HG02642 (cell line): Measurements from ENCODE around the gene HPD.

Experiments
- ATAC-seq: cut with Tn5 transposase; IDR thresholded peaks from one replicate; pipeline ENCODE4 v1.9.1; 2021; ENCODE audit warnings: mild to moderate bottlenecking; ENCODE audit not compliant: unreplicated experiment, poor library complexity

HPD gene

GRCh38 chr12:121829250-121829918 lies 29.3 kb downstream of the HPD start:
- ATAC-seq, result no peak

- no peak for ATAC-seq
These were observed 29.8 kb downstream of the HPD start for GRCh38 chr12:121828826-121829225.

GRCh38 chr12:121828306-121828705 lies 30.4 kb downstream of the HPD start:
- ATAC-seq, result no peak

GRCh38 chr12:121827351-121828099 lies 31.1 kb downstream of the HPD start:
- no peak for ATAC-seq

GRCh38 chr12:121826318-121827150 lies 32.1 kb downstream of the HPD start:
- ATAC-seq, result no peak

- ATAC-seq, result no peak
These were observed 33.6 kb downstream of the HPD start for GRCh38 chr12:121825041-121825523.

- no peak for ATAC-seq
These were observed 34.9 kb downstream of the HPD start for GRCh38 chr12:121823727-121824115.

DNA sequence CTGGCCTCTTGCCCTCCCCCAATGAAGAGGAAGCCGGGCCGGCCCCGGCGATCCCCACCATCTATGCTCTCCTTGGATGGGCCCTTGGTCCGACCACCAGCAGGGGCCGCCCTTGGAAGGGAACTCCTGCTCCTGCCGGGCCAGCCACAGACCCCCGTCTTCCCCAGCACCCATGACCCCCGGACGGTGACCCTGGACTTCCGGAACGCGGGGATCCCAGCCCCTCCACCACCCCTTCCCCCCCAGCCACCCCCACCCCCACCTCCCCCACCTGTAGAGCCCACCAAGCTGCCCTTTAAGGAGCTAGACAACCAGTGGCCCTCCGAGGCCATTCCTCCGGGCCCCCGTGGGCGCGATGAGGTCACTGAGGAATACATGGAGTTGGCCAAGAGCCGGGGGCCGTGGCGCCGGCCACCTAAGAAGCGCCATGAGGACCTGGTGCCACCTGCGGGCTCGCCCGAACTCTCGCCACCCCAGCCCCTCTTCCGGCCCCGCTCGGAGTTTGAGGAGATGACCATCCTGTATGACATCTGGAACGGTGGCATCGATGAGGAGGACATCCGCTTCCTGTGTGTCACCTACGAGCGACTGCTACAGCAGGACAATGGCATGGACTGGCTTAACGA lies 35.4 kb downstream of the HPD start:
- ATAC-seq, result no peak

- no peak for ATAC-seq
These were observed 36.1 kb downstream of the HPD start for GRCh38 chr12:121822393-121823100.

- ATAC-seq, result no peak
These were observed 38.6 kb downstream of the HPD start for GRCh38 chr12:121820056-121820455.

GRCh38 chr12:121819212-121819949 lies 39.3 kb downstream of the HPD start:
- ATAC-seq, result no peak

DNA sequence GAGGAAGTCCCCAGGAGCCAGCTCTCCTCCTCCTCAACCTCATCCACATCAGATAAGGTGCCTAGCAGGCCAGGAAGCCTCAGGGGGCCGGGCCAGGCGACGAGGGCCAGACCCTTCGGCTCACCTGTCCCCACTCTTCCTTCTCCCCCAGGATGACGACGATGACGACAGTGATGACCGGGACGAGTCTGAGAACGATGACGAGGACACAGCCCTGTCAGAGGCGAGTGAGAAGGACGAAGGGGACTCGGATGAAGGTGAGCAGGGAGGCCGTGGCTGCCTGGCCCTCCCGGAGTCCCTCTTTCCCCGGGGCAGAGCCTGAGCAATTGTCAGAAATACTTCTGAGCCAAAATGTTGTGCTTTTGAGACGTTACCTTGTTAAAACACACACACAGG lies 41.0 kb downstream of the HPD start:
- no peak for ATAC-seq

- ATAC-seq, result no peak
These were observed 41.6 kb downstream of the HPD start for GRCh38 chr12:121816925-121817647.

- no peak for ATAC-seq
These were observed 43.4 kb downstream of the HPD start for GRCh38 chr12:121815263-121815662.

DNA sequence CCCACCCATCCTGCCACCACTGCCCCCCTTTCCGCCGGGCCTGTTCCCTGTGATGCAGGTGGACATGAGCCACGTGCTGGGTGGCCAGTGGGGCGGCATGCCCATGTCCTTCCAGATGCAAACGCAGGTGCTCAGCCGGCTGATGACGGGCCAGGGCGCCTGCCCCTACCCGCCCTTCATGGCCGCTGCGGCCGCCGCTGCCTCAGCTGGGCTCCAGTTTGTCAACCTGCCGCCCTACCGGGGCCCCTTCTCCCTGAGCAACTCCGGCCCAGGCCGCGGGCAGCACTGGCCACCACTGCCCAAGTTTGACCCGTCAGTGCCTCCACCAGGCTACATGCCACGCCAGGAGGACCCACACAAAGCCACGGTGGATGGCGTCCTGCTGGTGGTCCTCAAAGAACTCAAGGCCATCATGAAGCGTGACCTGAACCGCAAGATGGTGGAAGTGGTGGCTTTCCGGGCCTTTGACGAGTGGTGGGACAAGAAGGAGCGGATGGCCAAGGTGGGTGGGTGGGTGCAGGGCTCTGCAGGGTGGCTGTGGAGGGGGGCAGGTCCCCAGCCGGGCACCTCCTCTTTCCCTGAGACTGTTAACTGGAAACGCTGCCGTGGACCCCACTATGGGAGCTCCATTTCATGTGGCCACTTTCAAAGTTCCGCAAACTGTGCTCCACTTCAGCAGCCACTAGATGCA lies 44.1 kb downstream of the HPD start:
- no peak for ATAC-seq

DNA sequence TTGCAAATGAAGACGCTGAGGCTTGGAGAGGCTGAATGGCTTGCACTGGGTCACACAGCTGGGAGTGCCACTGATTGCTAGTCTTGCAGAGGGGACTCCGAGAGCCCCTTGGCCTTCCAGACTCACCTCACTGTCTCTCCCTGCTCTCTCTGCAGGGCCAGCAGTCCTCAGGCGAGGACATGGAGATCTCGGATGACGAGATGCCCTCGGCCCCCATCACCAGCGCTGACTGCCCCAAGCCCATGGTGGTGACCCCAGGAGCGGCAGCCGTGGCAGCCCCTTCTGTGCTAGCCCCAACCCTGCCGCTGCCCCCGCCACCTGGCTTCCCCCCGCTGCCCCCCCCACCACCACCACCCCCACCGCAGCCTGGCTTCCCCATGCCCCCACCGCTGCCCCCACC lies 44.7 kb downstream of the HPD start:
- no peak for ATAC-seq

DNA sequence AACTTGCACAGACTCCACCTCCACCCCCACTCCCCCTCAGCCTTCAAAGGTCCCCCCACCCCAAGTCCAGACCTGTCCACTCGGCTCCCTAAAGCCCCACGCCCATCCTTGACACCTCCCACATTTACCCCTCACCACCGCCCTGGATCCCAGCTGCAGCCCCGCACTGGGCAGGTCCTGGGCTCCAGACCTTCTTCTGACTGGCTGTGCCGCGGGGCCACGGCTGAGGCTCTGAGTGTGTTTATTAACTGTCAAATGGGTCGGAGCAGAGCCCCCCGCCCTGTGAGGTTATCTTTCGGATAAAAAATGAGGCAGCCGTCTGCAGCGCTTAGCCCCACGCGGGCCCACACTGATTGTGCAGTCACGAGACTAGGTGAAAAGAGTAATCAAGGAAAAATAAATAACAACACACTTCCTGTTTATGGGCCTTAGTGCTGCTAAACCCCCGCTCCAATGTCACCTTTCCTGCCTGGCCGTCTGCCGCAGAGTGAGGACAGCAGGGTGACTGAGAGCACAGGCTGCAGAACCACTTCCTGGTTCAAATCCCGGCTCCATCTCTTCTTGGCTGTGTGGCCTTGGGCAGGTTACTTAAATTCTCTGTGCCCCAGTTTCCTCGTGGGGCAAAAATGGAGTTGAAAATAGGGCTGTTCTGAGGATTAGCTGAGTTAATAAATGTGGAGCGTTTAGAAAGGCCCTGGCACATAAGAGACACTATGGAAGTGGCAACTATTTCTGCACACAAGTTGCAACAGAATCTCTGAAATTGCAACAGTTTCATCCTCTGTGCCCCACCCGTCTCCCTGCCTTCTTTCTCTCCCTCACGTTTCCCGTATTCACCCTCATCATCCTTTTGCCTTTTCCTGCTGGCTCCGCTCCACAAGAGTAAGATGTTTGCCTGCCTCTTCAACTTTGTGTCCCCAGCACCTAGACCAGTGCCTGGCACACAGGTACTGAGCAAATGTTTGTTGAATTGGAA lies 45.5 kb downstream of the HPD start:
- ATAC-seq, result no peak
